Cardiac muscle cell (in vitro differentiated cells and primary cell): ENCODE measurements around the gene CCNG1. TPM values are rescaled to one million over a fixed set of nuclear protein-coding genes. Genes with fewer than 3 reads are reported as not detected.

ENCODE experiments used
- DNase-seq, 2 donors: peaks; one replicate each; pipeline versions ENCODE4 v3.0.0 to v3.0.0-alpha.2; 2010 to 2017; ENCODE audit warnings: low read depth in 1 of 2, low spot score in 1 of 2
- H3K27ac ChIP-seq: fragments of 200-600 bp; sonication (generic); 2 replicates; pipeline ENCODE4 v1.5.1; 2016
- H3K27me3 ChIP-seq: fragments of 200-600 bp; sonication (generic); 2 replicates; pipeline ENCODE4 v1.6.0; 2016; ENCODE audit warnings: control low read depth
- H3K36me3 ChIP-seq: fragments of 200-600 bp; sonication (generic); 2 replicates; pipeline ENCODE4 v1.5.1; 2016; ENCODE audit warnings: control low read depth
- H3K4me1 ChIP-seq: fragments of 200-600 bp; sonication (generic); 2 replicates; pipeline ENCODE4 v1.8.1; 2017; ENCODE audit warnings: low read depth, mild to moderate bottlenecking, mixed run types
- H3K4me3 ChIP-seq: fragments of 200-600 bp; sonication (generic); 2 replicates; pipeline ENCODE4 v1.5.1; 2016; ENCODE audit warnings: mild to moderate bottlenecking
- H3K9me3 ChIP-seq: fragments of 200-600 bp; sonication (generic); 2 replicates; pipeline ENCODE4 v1.5.1; 2017; ENCODE audit warnings: low read depth, mild to moderate bottlenecking, control low read depth
- CTCF ChIP-seq: IDR thresholded peaks from 2 replicates; pipeline ENCODE4 v1.5.1; 2012; ENCODE audit warnings: low read depth, mild to moderate bottlenecking, low read length
- polyA plus RNA-seq: library from polyadenylated mRNA; unstranded; fragments of >200 nt; fragmentation: Nextera tagmentation; extraction: Ambion mirVana; gene quantifications from 2 replicates; pipeline ENCODE4 v1.2.1, GENCODE V29; 2016
- total RNA-seq: library from RNA; depleted of rRNA; stranded (reverse); fragments of >200 nt; gene quantifications from 2 replicates; pipeline ENCODE4 v1.2.3, GENCODE V29; 2016

CCNG1 gene
- total and polyA plus RNA-seq, 2 experiments from 2014 or later = 134 to 155 TPM

- H3K36me3 ChIP-seq = peaks cover 5% of the 10 kb centered on the region
- no peak for DNase-seq
- no peak overlapping the region for H3K27ac ChIP-seq
- H3K4me3 ChIP-seq = no peak overlapping the region
- H3K4me1 ChIP-seq = no peaks in the 10 kb centered on the region
- no peaks in the 10 kb centered on the region for H3K9me3 ChIP-seq
- no peaks in the 10 kb centered on the region for H3K27me3 ChIP-seq
- no peak for TF ChIP-seq CTCF
These were observed 41.0 kb downstream of the CCNG1 start for GRCh38 chr5:163478126-163478981.

- H3K27me3 ChIP-seq = no peaks in the 10 kb centered on the region
- H3K27ac ChIP-seq = no peak overlapping the region
- TF ChIP-seq CTCF = no peak
- H3K4me3 ChIP-seq = no peak overlapping the region
- H3K9me3 ChIP-seq = no peaks in the 10 kb centered on the region
- no peaks in the 10 kb centered on the region for H3K4me1 ChIP-seq
- H3K36me3 ChIP-seq = peaks cover 10% of the 10 kb centered on the region
- no peak for DNase-seq
These were observed 41.5 kb downstream of the CCNG1 start for GRCh38 chr5:163478982-163479271.

GRCh38 chr5:163489055-163489744 is 51.8 kb downstream of the CCNG1 start:
- Histone ChIP-seq H3K4me1 (no peaks in the 10 kb centered on the region), H3K27ac (no peak overlapping the region), H3K9me3 (no peaks in the 10 kb centered on the region), H3K4me3 (no peak overlapping the region), H3K36me3 (peaks cover 2% of the 10 kb centered on the region), H3K27me3 (no peaks in the 10 kb centered on the region)
- TF ChIP-seq CTCF = peak; percentile 57
- peak in 1 of 2 donors; percentile 74 for DNase-seq

- DNase-seq = no peak
These were observed 52.3 kb downstream of the CCNG1 start for GRCh38 chr5:163489745-163490075.

More at GRCh38 chr5:163489745-163490075, 52.3 kb downstream of the CCNG1 start:
- Histone ChIP-seq H3K4me1 (no peaks in the 10 kb centered on the region), H3K9me3 (no peaks in the 10 kb centered on the region), H3K4me3 (no peak overlapping the region), H3K27me3 (no peaks in the 10 kb centered on the region), H3K36me3 (no peaks in the 10 kb centered on the region), H3K27ac (no peak overlapping the region)
- no peak for TF ChIP-seq CTCF

Other genes starting within 250 kb of the CCNG1 start
- 9.2 and 16.5 TPM in 2 replicates for gene NUDCD2, start 22.5 kb downstream of the CCNG1 start, total RNA-seq
- gene NUDCD2, start 22.5 kb downstream of the CCNG1 start, polyA plus RNA-seq = 78.6 and 117 TPM in 2 replicates
- 7.8 and 46.5 TPM in 2 replicates for gene HMMR, start 23.0 kb downstream of the CCNG1 start, total RNA-seq
- gene HMMR, start 23.0 kb downstream of the CCNG1 start, polyA plus RNA-seq = 7.8 and 36.2 TPM in 2 replicates
- gene MAT2B, start 68.0 kb downstream of the CCNG1 start, total RNA-seq = 30.2 and 32.5 TPM in 2 replicates
- 38.3 and 52.4 TPM in 2 replicates for gene MAT2B, start 68.0 kb downstream of the CCNG1 start, polyA plus RNA-seq